ENCODE data around the gene MIEF2.

MIEF2 gene

DNA sequence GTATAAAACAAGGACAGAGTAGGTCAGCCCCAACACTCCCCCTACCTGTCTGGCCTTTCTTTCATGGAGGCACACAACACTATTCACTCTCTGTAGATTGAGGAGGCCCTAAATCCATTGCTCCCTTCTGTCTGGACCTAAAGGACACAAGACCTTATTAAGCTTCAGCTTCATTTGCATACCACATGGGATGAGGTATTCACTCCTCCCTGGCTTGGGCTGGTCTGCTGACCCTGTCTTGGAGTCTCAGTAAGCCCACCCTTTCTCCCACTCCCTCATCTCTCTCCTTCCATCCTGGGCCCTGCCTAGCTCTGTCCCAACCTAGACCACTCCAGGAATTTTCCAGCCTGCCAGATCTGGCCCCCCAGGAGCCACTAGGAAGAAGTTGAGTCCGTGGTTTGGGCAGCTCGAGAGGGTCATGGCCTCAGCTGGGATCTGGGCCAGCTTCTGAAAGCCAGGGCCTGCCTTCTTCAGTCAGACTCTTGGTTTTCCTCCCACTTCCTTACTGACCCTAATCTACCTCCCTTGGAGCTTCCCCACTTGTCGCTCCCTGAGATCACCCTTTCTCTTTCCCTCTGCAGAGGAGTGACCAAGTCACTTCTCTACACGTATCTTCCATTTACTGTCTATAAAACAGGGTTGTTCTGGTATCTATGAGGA lies 41.6 kb upstream of the MIEF2 start:
- no peak overlapping the region for H3K27ac ChIP-seq (replicated peaks)
- no peaks in the 10 kb centered on the region for H3K27me3 ChIP-seq (ENCODE audit: insufficient read depth, poor library complexity, severe bottlenecking)
- TF ChIP-seq POLR2AphosphoS5 (IDR thresholded peaks at IDR 0.05; ENCODE audit: low read depth) = no peak
- TF ChIP-seq, protein P1, sequence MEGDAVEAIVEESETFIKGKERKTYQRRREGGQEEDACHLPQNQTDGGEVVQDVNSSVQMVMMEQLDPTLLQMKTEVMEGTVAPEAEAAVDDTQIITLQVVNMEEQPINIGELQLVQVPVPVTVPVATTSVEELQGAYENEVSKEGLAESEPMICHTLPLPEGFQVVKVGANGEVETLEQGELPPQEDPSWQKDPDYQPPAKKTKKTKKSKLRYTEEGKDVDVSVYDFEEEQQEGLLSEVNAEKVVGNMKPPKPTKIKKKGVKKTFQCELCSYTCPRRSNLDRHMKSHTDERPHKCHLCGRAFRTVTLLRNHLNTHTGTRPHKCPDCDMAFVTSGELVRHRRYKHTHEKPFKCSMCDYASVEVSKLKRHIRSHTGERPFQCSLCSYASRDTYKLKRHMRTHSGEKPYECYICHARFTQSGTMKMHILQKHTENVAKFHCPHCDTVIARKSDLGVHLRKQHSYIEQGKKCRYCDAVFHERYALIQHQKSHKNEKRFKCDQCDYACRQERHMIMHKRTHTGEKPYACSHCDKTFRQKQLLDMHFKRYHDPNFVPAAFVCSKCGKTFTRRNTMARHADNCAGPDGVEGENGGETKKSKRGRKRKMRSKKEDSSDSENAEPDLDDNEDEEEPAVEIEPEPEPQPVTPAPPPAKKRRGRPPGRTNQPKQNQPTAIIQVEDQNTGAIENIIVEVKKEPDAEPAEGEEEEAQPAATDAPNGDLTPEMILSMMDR (IDR thresholded peaks at IDR 0.05; ENCODE audit: insufficient read depth, low read length) = no peak
- no peak for TF ChIP-seq GABPA (IDR thresholded peaks at IDR 0.05; ENCODE audit: low read depth)
- TF ChIP-seq, protein P2, sequence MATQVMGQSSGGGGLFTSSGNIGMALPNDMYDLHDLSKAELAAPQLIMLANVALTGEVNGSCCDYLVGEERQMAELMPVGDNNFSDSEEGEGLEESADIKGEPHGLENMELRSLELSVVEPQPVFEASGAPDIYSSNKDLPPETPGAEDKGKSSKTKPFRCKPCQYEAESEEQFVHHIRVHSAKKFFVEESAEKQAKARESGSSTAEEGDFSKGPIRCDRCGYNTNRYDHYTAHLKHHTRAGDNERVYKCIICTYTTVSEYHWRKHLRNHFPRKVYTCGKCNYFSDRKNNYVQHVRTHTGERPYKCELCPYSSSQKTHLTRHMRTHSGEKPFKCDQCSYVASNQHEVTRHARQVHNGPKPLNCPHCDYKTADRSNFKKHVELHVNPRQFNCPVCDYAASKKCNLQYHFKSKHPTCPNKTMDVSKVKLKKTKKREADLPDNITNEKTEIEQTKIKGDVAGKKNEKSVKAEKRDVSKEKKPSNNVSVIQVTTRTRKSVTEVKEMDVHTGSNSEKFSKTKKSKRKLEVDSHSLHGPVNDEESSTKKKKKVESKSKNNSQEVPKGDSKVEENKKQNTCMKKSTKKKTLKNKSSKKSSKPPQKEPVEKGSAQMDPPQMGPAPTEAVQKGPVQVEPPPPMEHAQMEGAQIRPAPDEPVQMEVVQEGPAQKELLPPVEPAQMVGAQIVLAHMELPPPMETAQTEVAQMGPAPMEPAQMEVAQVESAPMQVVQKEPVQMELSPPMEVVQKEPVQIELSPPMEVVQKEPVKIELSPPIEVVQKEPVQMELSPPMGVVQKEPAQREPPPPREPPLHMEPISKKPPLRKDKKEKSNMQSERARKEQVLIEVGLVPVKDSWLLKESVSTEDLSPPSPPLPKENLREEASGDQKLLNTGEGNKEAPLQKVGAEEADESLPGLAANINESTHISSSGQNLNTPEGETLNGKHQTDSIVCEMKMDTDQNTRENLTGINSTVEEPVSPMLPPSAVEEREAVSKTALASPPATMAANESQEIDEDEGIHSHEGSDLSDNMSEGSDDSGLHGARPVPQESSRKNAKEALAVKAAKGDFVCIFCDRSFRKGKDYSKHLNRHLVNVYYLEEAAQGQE (IDR thresholded peaks at IDR 0.05; ENCODE audit: insufficient replicate concordance, low read depth) = no peak
- no peak for TF ChIP-seq SPI1 (IDR thresholded peaks at IDR 0.05; ENCODE audit: borderline replicate concordance, low read depth)
- DNase-seq (ENCODE audit: low read depth in 1 of 2, low spot score in 1 of 2) = no peak
- H3K4me3 ChIP-seq (replicated peaks; ENCODE audit: insufficient read depth, low read length) = no peak overlapping the region

DNA sequence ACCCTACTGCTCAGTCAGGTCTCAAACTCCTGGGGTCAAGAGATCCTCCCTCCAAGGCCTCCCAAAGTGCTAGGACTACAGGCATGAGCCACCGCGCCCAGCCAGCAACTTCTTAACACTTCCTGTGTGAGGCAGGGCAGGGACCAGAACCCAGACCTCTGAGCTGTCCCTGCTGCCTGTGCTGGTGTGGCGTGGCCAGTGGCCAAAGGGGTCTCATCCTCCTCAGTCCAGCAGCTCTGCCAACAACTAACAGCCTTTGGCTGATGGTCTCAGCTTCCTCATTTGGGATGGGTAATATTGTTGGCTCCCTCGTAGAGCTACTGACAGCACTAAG lies 36.4 kb upstream of the MIEF2 start:
- no peak for DNase-seq (ENCODE audit: low read depth in 1 of 2, low spot score in 1 of 2)
- TF ChIP-seq, protein P1 (IDR thresholded peaks at IDR 0.05; ENCODE audit: insufficient read depth, low read length) = no peak
- Histone ChIP-seq H3K27me3 (ENCODE audit: insufficient read depth, poor library complexity, severe bottlenecking) (no peaks in the 10 kb centered on the region), H3K27ac (replicated peaks) (no peak overlapping the region), H3K4me3 (replicated peaks; ENCODE audit: insufficient read depth, low read length) (no peak overlapping the region)

DNA sequence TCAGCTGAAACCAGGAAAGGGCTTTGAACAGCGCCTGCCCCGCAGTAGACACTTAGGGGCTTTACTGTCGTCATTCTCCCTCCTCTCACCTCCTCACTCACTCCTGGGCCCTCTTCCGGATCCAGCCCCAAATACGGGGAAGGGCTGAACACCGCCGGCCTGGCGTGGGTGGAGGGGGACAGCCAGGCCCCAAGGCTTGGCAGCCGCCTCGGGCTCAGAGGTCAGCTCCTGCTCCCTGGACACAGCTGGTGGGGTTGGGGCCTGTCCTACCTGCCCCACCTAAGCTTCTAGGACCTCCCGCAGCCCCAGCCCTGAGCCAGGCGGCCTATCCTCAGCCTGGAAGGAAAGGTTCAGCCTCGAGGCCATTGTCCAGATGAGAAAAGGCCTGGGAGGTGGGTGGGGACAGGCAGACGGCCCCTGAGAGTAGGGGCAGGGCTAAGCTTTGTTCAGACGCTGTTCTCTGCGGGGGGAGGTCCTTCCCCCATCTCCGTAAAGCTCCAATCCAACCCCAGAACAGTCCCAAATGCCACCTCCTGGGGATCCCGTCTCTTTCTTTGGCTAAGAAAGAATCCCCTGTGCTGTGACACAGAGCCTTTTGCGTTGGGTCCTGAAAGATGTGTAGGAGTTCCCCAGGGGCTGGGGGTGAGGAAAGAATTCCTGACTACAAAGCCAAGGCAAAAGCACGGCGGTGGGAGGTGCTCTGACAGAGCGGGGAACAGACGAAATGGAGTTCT lies 35.9 kb upstream of the MIEF2 start:
- Histone ChIP-seq H3K27me3 (ENCODE audit: insufficient read depth, poor library complexity, severe bottlenecking) (no peaks in the 10 kb centered on the region), H3K27ac (replicated peaks) (no peak overlapping the region)

More for the DNA sequence above, 35.9 kb upstream of the MIEF2 start:
- no peak for DNase-seq (ENCODE audit: low read depth in 1 of 2, low spot score in 1 of 2)
- peak overlapping the region; percentile 23; the same call in 1 of the 2 replicates for H3K4me3 ChIP-seq (replicated peaks; ENCODE audit: insufficient read depth, low read length)
- TF ChIP-seq SPI1 (IDR thresholded peaks at IDR 0.05; ENCODE audit: borderline replicate concordance, low read depth) (no peak), POLR2AphosphoS5 (IDR thresholded peaks at IDR 0.05; ENCODE audit: low read depth) (no peak), GABPA (IDR thresholded peaks at IDR 0.05; ENCODE audit: low read depth) (no peak)
- TF ChIP-seq, protein P2 (IDR thresholded peaks at IDR 0.05; ENCODE audit: insufficient replicate concordance, low read depth) = no peak
- TF ChIP-seq, protein P1 (IDR thresholded peaks at IDR 0.05; ENCODE audit: insufficient read depth, low read length) = no peak

All from HL-60 (cell line).